WTC11 (cell line): ENCODE measurements around the gene TMC1.

Experiments
- CTCF ChIP-seq: fragments of 200-600 bp; IDR thresholded peaks from 2 replicates; pipeline ENCODE4 v1.8.0; 2022; ENCODE audit warnings: antibody characterized with exemption
- ZBTB21 ChIP-seq: sonication (generic); formaldehyde crosslinking; IDR thresholded peaks from 2 replicates; pipeline ENCODE4 v1.8.1; 2023; ENCODE audit warnings: mild to moderate bottlenecking, missing genetic modification reagents, borderline replicate concordance
- ZNF232 ChIP-seq: sonication (generic); formaldehyde crosslinking; IDR thresholded peaks from 2 replicates; pipeline ENCODE4 v1.8.0; 2022; ENCODE audit warnings: mild to moderate bottlenecking, missing genetic modification reagents
- ZNF671 ChIP-seq: fragments of 250-450 bp; sonication (Bioruptor Pico); IDR thresholded peaks from 2 replicates; pipeline ENCODE4 v1.8.0; 2021; ENCODE audit warnings: mild to moderate bottlenecking

- no peak for TF ChIP-seq CTCF
- no peak for TF ChIP-seq ZBTB21 (CRISPR knock-in tag)
- TF ChIP-seq ZNF671, result no peak
- TF ChIP-seq ZNF232 (CRISPR knock-in tag), result no peak
Observed at GRCh38 chr9:72563806-72564205, 42.4 kb downstream of the TMC1 start.
